Measurements from ENCODE around the gene ELAVL1. TPM values are rescaled to one million over a fixed set of nuclear protein-coding genes. Genes with fewer than 3 reads are reported as not detected.
"Not testable (repeated sequence)": the region's sequence is repeated elsewhere in the genome, so short reads cannot be mapped to it uniquely, and the experiment has no call there.

Gene ELAVL1
- total and polyA plus RNA-seq, 8 donors = 6.6 to 38.4 (median 26.2) TPM

DNA sequence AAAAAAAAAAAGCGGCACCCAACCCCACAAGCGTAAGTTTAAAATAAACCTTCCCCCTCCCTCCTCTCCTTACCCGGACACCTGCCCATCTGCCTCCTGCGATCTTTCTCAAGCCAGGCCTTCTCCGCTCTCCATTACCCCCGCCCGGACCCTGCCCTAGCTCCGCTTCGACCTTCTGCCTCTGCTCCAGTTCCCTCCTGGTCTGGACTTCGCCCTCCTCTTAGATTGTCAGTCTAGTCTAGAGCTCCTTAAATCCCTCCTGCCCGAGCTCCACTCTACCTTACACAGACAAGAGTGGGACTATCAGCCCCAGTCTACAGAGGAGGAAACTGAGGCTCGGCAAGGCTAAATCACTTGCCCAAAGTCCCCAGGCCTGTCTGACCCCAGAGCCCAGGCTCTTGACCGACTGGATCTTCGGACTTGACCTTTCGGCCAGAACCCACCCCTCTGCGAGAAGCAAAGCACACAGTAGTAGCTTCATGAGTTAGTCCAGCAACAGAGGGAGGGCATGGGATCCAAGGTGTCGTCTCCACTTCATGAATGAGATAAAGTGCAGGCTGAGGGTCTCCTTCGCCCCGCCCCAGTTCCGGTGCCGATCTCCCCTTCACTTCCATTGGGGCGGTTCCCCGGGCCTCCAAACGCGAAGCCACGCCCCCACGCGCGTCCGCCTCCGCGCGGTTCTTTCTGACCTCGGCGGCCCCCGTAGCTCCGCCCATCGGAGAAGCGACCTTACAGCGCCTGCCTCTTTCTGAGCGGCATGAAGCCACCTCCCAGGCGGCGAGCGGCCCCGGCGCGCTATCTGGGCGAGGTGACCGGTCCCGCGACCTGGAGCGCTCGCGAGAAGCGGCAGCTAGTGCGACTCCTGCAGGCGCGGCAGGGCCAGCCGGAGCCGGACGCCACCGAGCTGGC is 85.6 kb downstream of the ELAVL1 start, which contains the start of gene SNAPC2:
Gene SNAPC2, plus strand, starts transcription at position 729 of the 909 bp plus-strand sequence. Its CDS starts 29 bp downstream, at position 758.
- H3K4me1 ChIP-seq = peaks cover 6 to 21% (median 15%) of the 10 kb centered on the region in 3 donors
- H3K36me3 ChIP-seq = peaks cover 0 to 6% (median 0%) of the 10 kb centered on the region in 3 donors
- peak; percentile 73 to 80 (median 80) for ATAC-seq
- peaks cover 0 to 6% (median 0%) of the 10 kb centered on the region in 4 donors for H3K27me3 ChIP-seq
- peak within 1 kb of the TSS; percentile 56 to 88 (median 57) for H3K4me3 ChIP-seq
- no peak for FAIRE-seq
- TF ChIP-seq CTCF (IDR thresholded peaks at IDR 0.05) = no peak
- DNase-seq = peak; percentile 96 to 99 (median 98)
- peak within 1 kb of the TSS; percentile 51 to 84 (median 79) for H3K27ac ChIP-seq
- no peaks in the 10 kb centered on the region for H3K9me3 ChIP-seq
- intact Hi-C loops (cut with DNase I) = loop anchor here in 2 of 3 donors (5.0 to 10.0 kb wide), 2 partner anchors 65 to 68 kb away; no protein-coding TSS in a partner anchor
- 4 to 7% methylated on average over 45 to 62 of the region's 62 CpGs for WGBS, 2 donors

- ATAC-seq (no peak), FAIRE-seq (no peak), DNase-seq (peak in 2 of 6 donors; percentile 53 to 83)
- 55 to 62% methylated on average over 42 of the region's 42 CpGs for whole genome bisulfite sequencing, 2 donors
- Histone ChIP-seq H3K4me1 (peaks cover 6 to 18% (median 13%) of the 10 kb centered on the region in 3 donors), H3K9me3 (no peaks in the 10 kb centered on the region), H3K27ac (no peak overlapping the region), H3K27me3 (peaks cover 0 to 6% (median 0%) of the 10 kb centered on the region in 4 donors), H3K4me3 (peak overlapping the region in 1 of 4 donors; percentile 57), H3K36me3 (peaks cover 0 to 6% (median 0%) of the 10 kb centered on the region in 3 donors)
- no peak for TF ChIP-seq CTCF (IDR thresholded peaks at IDR 0.05)
- intact Hi-C loops (cut with DNase I) = no loop called here
Observed at GRCh38 chr19:7918615-7919421, 86.6 kb downstream of the ELAVL1 start.

DNA sequence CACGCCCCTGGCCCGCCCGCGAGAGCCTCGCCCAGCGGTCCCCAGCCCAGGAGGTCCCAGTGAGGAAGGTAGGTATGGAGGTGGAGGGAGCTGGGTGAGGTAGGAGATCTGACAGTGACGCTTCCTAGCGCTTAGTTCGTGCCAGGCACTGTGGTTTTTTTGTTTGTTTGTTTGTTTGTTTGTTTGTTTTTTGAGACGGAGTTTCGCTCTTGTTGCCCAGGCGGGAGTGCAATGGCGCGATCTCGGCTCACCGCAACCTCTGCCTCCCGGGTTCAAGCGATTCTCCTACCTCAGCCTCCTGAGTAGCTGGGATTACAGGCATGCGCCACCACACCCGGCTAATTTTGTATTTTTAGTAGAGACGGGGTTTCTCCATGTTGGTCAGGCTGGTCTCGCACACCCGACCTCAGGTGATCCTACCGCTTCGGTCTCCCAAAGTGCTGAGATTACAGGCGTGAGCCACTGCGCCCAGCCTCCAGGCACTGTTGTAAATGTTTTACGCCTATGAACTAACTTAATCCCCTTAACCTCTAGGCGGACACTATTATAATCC is 87.3 kb downstream of the ELAVL1 start:
- peaks cover 6 to 18% (median 13%) of the 10 kb centered on the region in 3 donors for H3K4me1 ChIP-seq
- FAIRE-seq; H3K27ac ChIP-seq; H3K36me3 ChIP-seq; H3K27me3 ChIP-seq; H3K9me3 ChIP-seq; DNase-seq; ATAC-seq; intact Hi-C loops (cut with DNase I): not testable (repeated sequence)
- H3K4me3 ChIP-seq = peak overlapping the region in 3 of 4 donors; percentile 4 to 38 (median 31)
- WGBS, 2 donors = 43% methylated on average over 28 to 29 of the region's 29 CpGs

DNA sequence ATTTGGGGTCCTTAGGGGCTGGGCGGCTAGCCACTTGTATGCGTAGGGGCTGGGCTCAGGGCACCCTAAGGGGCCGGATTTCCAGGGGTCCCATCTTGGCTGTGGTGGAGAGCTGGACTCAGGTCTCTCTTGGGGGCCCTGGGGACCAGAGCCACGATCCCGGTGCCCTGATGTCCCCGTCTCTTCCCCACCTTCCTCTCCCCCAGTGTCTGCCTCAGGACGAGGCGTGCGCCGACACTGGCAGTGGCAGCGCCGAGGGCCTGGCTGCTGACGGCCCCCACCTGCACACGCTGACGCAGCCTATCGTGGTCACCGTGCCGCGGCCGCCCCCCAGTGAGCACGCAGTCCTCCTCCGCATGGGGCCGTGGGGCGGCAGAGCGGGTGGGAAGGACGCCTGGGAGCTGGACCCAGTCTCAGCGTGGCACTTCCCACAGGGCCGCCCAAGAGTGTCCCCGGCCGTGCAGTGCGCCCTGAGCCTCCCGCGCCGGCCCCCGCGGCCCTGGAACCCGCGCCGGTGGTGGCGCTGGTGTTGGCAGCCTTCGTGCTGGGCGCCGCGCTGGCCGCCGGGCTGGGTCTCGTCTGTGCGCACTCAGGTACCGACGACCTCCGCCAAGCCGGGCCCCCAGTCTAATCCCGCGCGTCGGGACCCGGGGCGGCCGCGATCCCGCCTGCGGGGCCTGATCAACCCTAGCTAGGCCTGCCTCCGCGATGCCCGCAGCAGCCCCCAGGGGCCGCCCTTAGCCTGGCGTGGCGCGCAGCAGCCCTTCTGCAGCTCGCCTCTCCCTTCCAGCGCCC is 88.0 kb downstream of the ELAVL1 start:
- Histone ChIP-seq H3K4me3 (peak overlapping the region in 3 of 4 donors; percentile 4 to 38 (median 31)), H3K9me3 (no peaks in the 10 kb centered on the region), H3K36me3 (peaks cover 0 to 4% (median 3%) of the 10 kb centered on the region in 3 donors), H3K27me3 (peaks cover 0 to 6% (median 0%) of the 10 kb centered on the region in 4 donors), H3K4me1 (peaks cover 6 to 18% (median 13%) of the 10 kb centered on the region in 3 donors), H3K27ac (no peak overlapping the region)
- no peak for ATAC-seq
- DNase-seq = peak in 4 of 6 donors; percentile 18 to 87 (median 74)
- no peak for FAIRE-seq
- WGBS, 2 donors = 4 to 7% methylated on average over 47 to 71 of the region's 71 CpGs
- intact Hi-C loops (cut with DNase I) = no loop called here
- peak in 2 of 4 donors; percentile 9 to 33 for TF ChIP-seq CTCF (IDR thresholded peaks at IDR 0.05)

All from pancreas (tissue), 10 donors.